Activated CD4-positive, alpha-beta memory T cell treated with anti-CD3 and anti-CD28 coated beads for 36 hours (primary cell): Measurements from ENCODE around the gene TRPM2. TPM values are rescaled to one million over a fixed set of nuclear protein-coding genes. Genes with fewer than 3 reads are reported as not detected.
A peak's percentile ranks its signal among the peaks of the same experiment; 100 is the strongest.

Experiments used
- CTCF ChIA-PET: fragments of 350-600 bp; sonication (Branson Sonifier 250); formaldehyde crosslinking; loops from one replicate; lab custom pipeline; 2021; ENCODE audit warnings: antibody characterized with exemption, inconsistent platforms; lab: Charles Lee
- POLR2A ChIA-PET: fragments of 350-600 bp; sonication (Branson Sonifier 250); formaldehyde crosslinking; loops from one replicate; lab custom pipeline; 2021; ENCODE audit warnings: antibody characterized with exemption; lab: Charles Lee
- DNase-seq: peaks from one replicate; pipeline ENCODE4 v3.0.0-alpha.2; 2020
- H3K27ac Mint-ChIP-seq: one replicate; pipeline ENCODE4 v1.8.0; 2021; ENCODE audit warnings: mixed read lengths
- H3K27me3 Mint-ChIP-seq: one replicate; pipeline ENCODE4 v1.8.0; 2021; ENCODE audit warnings: mixed read lengths
- H3K36me3 Mint-ChIP-seq: one replicate; pipeline ENCODE4 v1.8.0; 2021; ENCODE audit warnings: mixed read lengths
- H3K4me1 Mint-ChIP-seq: one replicate; pipeline ENCODE4 v1.8.0; 2021; ENCODE audit warnings: low read depth, mixed read lengths
- H3K4me3 Mint-ChIP-seq: one replicate; pipeline ENCODE4 v1.8.0; 2021; ENCODE audit warnings: mild to moderate bottlenecking, mixed read lengths
- H3K9me3 Mint-ChIP-seq: one replicate; pipeline ENCODE4 v1.8.0; 2021; ENCODE audit warnings: mixed read lengths
- intact Hi-C: fragments of 100-400 bp; cut with micrococcal nuclease; formaldehyde crosslinking; loops from one replicate; pipeline ENCODE4 v1.15.1; 2023
- total RNA-seq, 2 experiments: library from RNA; stranded (reverse); gene quantifications; one replicate each; pipeline ENCODE4 v1.2.3, GENCODE V29; 2021

Gene TRPM2
- total RNA-seq, 2 experiments from 2014 or later = 1.6 to 1.9 TPM

- no peak overlapping the region for H3K4me3 Mint-ChIP-seq
Measured at GRCh38 chr21:44441041-44441400, 87.6 kb downstream of the TRPM2 start.

GRCh38 chr21:44441581-44442265 lies 88.3 kb downstream of the TRPM2 start:
- no peak overlapping the region for H3K27ac Mint-ChIP-seq
- intact Hi-C loops = no loop called here
- H3K4me1 Mint-ChIP-seq = no peaks in the 10 kb centered on the region
- DNase-seq = no peak
- CTCF ChIA-PET = interaction anchor here (0.6 kb wide), 1 partner anchor 9 kb away, joined by 3 read pairs; no protein-coding TSS in a partner anchor
- no peaks in the 10 kb centered on the region for H3K36me3 Mint-ChIP-seq
- H3K9me3 Mint-ChIP-seq = no peaks in the 10 kb centered on the region
- POLR2A ChIA-PET = no interaction called here
- H3K4me3 Mint-ChIP-seq = no peak overlapping the region
- peaks cover 4% of the 10 kb centered on the region for H3K27me3 Mint-ChIP-seq

More at GRCh38 chr21:44441041-44441400, 87.6 kb downstream of the TRPM2 start:
- no peak overlapping the region for H3K27ac Mint-ChIP-seq
- DNase-seq = no peak
- no peaks in the 10 kb centered on the region for H3K36me3 Mint-ChIP-seq
- H3K9me3 Mint-ChIP-seq = no peaks in the 10 kb centered on the region
- ChIA-PET CTCF (no interaction called here), POLR2A (no interaction called here)
- intact Hi-C loops = no loop called here
- no peaks in the 10 kb centered on the region for H3K4me1 Mint-ChIP-seq
- H3K27me3 Mint-ChIP-seq = peaks cover 4% of the 10 kb centered on the region

GRCh38 chr21:44442266-44443125 lies 89.1 kb downstream of the TRPM2 start:
- CTCF ChIA-PET = interaction anchor here (0.6 kb wide), 1 partner anchor 10 kb away, joined by 3 read pairs; no protein-coding TSS in a partner anchor

GRCh38 chr21:44443291-44443890 lies 90.0 kb downstream of the TRPM2 start:
- peaks cover 6% of the 10 kb centered on the region for H3K27me3 Mint-ChIP-seq
- no peaks in the 10 kb centered on the region for H3K4me1 Mint-ChIP-seq
- no peak for DNase-seq
- H3K27ac Mint-ChIP-seq = no peak overlapping the region
- CTCF ChIA-PET = no interaction called here
- POLR2A ChIA-PET = no interaction called here
- intact Hi-C loops = no loop called here
- H3K9me3 Mint-ChIP-seq = no peaks in the 10 kb centered on the region
- no peak overlapping the region for H3K4me3 Mint-ChIP-seq
- no peaks in the 10 kb centered on the region for H3K36me3 Mint-ChIP-seq

More at GRCh38 chr21:44442266-44443125, 89.1 kb downstream of the TRPM2 start:
- no peak for DNase-seq
- peaks cover 6% of the 10 kb centered on the region for H3K27me3 Mint-ChIP-seq
- H3K4me1 Mint-ChIP-seq = no peaks in the 10 kb centered on the region
- no peaks in the 10 kb centered on the region for H3K36me3 Mint-ChIP-seq
- intact Hi-C loops = no loop called here
- no peak overlapping the region for H3K4me3 Mint-ChIP-seq
- H3K9me3 Mint-ChIP-seq = no peaks in the 10 kb centered on the region
- no peak overlapping the region for H3K27ac Mint-ChIP-seq
- POLR2A ChIA-PET = no interaction called here

GRCh38 chr21:44443891-44444285 lies 90.5 kb downstream of the TRPM2 start:
- Mint-ChIP-seq H3K36me3 (no peaks in the 10 kb centered on the region), H3K27me3 (peaks cover 6% of the 10 kb centered on the region), H3K9me3 (no peaks in the 10 kb centered on the region), H3K4me1 (no peaks in the 10 kb centered on the region), H3K4me3 (no peak overlapping the region), H3K27ac (no peak overlapping the region)
- ChIA-PET CTCF (no interaction called here), POLR2A (no interaction called here)
- DNase-seq = no peak
- intact Hi-C loops = no loop called here

DNA sequence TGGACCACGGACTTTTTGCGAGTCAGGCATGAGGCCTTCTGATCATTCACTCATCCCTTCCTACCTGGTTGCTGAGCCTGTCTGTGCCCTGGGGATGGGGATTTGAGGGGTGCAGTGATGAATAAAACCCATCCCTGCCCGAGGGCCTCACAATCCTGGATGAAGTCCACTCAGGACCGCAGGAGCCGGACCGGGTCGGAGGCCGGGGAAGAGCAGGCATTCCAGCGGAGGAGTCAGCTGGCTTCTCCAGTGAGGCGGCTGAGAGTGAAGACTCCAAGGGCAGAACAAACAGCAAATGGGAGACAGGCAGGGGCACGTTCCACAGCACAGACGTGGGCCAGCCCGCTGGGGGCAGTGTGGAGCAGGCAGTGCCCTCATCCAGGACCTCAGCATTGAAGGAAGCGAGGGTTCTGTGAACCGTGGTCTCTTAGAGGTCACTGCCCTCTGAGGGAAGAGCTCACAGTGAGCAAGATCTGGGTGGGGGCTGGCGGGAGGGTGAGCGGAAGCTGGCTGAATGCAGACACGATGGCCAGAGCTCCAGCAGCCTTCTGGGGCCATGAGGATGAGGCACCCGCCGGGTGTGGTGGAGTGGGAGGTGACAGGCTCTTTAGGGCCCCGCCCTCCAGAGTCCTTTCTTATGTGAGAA lies 91.0 kb downstream of the TRPM2 start:
- no peaks in the 10 kb centered on the region for H3K36me3 Mint-ChIP-seq
- H3K9me3 Mint-ChIP-seq = no peaks in the 10 kb centered on the region
- no peak overlapping the region for H3K4me3 Mint-ChIP-seq
- no peak overlapping the region for H3K27ac Mint-ChIP-seq
- DNase-seq = no peak
- intact Hi-C loops = no loop called here
- ChIA-PET POLR2A (no interaction called here), CTCF (interaction anchor here (1.0 kb wide), 1 partner anchor 298 kb away, joined by 3 read pairs; no protein-coding TSS in a partner anchor)
- H3K27me3 Mint-ChIP-seq = peaks cover 6% of the 10 kb centered on the region
- no peaks in the 10 kb centered on the region for H3K4me1 Mint-ChIP-seq

DNA sequence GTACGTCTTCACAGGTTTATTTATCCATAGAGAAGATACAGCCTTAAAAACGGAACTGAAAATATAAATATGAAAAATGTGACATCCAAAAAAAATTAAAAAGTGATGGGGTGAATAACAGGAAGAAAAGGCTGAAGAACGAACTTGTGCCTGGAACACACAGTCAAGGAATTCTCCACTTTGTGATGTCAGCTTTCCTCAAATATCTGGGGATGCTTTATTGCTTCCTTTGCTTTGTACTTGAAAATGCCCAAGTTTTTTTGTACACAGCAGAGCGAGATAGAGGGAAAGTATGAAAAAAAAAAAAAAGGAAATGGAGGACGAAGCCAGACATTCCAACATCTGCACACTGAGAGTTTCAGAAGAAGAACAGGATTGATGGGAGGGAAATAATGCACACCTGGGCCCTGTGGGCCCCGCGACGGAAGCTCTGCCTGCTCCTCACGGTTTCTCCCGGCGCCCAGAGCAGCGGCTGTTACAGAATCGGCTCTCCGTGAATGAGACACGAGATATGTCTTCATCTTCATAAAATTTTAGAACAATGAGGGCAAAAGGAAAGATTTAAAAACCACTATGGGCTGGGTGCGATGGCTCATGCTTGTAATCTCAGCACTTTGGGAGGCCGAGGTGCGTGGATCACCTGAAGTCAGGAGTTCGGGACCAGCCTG lies 91.9 kb downstream of the TRPM2 start:
- H3K36me3 Mint-ChIP-seq = no peaks in the 10 kb centered on the region
- no peaks in the 10 kb centered on the region for H3K4me1 Mint-ChIP-seq
- H3K9me3 Mint-ChIP-seq = no peaks in the 10 kb centered on the region
- peaks cover 6% of the 10 kb centered on the region for H3K27me3 Mint-ChIP-seq
- ChIA-PET POLR2A (no interaction called here), CTCF (interaction anchor here (1.0 kb wide), 1 partner anchor 297 kb away, joined by 3 read pairs; no protein-coding TSS in a partner anchor)
- H3K4me3 Mint-ChIP-seq = no peak overlapping the region
- intact Hi-C loops = no loop called here
- H3K27ac Mint-ChIP-seq = no peak overlapping the region
- no peak for DNase-seq

- no peak for DNase-seq
- H3K4me3 Mint-ChIP-seq = no peak overlapping the region
- peaks cover 6% of the 10 kb centered on the region for H3K9me3 Mint-ChIP-seq
- peaks cover 15% of the 10 kb centered on the region for H3K27me3 Mint-ChIP-seq
- peak overlapping the region; percentile 5 for H3K27ac Mint-ChIP-seq
- ChIA-PET CTCF (no interaction called here), POLR2A (no interaction called here)
- H3K4me1 Mint-ChIP-seq = no peaks in the 10 kb centered on the region
- intact Hi-C loops = no loop called here
- no peaks in the 10 kb centered on the region for H3K36me3 Mint-ChIP-seq
Measured at GRCh38 chr21:44448651-44449131, 95.3 kb downstream of the TRPM2 start.

DNA sequence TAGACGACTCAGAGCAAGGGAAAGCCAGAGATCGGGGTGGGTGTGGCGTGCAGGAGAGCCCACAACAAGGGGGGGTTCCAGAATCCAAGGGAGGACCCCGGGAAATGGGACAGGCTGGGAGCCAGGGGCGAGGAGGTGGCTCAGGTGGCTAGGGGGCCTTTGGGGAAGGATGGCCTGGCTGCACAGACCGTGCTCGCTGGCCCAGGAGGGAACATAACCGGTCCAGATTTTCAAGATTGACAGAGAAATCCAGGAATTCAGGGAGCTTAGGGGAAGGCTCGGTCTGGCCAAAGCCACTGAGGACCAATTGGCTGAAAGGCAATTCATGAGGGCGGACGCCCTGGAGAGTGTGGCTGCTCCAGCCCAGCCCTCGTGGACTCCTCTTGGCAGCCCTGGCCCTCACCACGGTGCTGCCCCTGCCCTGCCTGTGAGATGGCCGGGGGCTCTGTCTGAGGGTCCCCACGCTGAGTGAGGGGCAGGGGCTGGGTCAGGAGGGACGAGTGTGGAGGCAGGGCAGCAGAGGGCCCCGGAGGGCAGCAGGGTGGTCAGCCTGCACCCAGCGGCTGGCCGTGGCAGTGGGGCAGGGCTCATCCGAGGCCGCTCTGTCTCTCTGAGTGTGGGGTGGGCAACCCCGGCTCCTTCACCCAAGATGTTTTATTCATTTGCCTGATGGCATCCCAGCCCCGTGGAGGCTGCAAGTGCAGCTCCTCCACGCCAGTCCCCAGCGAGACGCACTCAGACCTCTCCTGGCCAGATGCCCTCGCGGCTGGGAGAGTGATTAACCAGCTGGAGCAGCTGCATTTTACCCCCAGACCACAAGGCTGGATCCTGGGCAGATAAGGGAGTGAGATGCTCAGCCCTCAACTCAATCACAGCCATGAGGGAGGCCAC lies 96.3 kb downstream of the TRPM2 start:
- DNase-seq = no peak

DNA sequence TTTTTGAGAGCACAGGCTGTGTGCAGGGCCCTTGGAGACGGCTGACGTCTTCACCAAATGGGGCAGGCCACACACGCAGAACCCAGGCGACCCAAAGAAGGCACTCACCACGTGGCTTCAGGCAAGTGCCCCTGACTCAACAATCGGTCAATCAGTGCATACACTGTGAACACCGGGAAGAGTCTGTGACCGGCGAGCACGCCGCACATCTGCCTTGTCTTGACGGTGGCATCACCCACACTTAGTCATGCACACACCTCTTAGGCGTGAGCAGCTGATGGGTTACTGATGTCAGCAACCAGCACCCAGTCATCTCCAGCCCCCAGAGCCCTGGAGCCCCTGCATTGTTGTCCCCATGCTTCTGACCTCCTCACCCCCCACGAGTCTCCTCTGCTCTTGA lies 97.0 kb downstream of the TRPM2 start:
- no peak for DNase-seq
- Mint-ChIP-seq H3K36me3 (no peaks in the 10 kb centered on the region), H3K27me3 (peaks cover 12% of the 10 kb centered on the region), H3K4me3 (no peak overlapping the region), H3K9me3 (peaks cover 12% of the 10 kb centered on the region), H3K4me1 (no peaks in the 10 kb centered on the region), H3K27ac (no peak overlapping the region)
- intact Hi-C loops = loop anchor here (10.0 kb wide), 1 partner anchor 116 kb away; the partner anchor contains the start of gene CFAP410
- CTCF ChIA-PET = no interaction called here
- POLR2A ChIA-PET = no interaction called here

More for the DNA sequence above, 96.3 kb downstream of the TRPM2 start:
- Mint-ChIP-seq H3K27ac (no peak overlapping the region), H3K36me3 (no peaks in the 10 kb centered on the region), H3K4me3 (no peak overlapping the region), H3K27me3 (peaks cover 15% of the 10 kb centered on the region), H3K9me3 (peaks cover 12% of the 10 kb centered on the region), H3K4me1 (no peaks in the 10 kb centered on the region)
- POLR2A ChIA-PET = no interaction called here
- CTCF ChIA-PET = no interaction called here
- intact Hi-C loops = loop anchor here (10.0 kb wide), 1 partner anchor 115 kb away; the partner anchor contains the start of gene CFAP410
